ENCODE results near the gene KRT81.
"Not testable (repeated sequence)": the region's sequence is repeated elsewhere in the genome, so short reads cannot be mapped to it uniquely, and the experiment has no call there.

The KRT81 gene

GRCh38 chr12:52286857-52287785 is 4.2 kb downstream of the KRT81 start:
- not testable (repeated sequence) for H3K4me3 ChIP-seq (replicated peaks in 1 of 2; ENCODE audit: low read depth in 2 of 2, low read length in 2 of 2); DNase-seq (ENCODE audit: low read depth in 2 of 2)

DNA sequence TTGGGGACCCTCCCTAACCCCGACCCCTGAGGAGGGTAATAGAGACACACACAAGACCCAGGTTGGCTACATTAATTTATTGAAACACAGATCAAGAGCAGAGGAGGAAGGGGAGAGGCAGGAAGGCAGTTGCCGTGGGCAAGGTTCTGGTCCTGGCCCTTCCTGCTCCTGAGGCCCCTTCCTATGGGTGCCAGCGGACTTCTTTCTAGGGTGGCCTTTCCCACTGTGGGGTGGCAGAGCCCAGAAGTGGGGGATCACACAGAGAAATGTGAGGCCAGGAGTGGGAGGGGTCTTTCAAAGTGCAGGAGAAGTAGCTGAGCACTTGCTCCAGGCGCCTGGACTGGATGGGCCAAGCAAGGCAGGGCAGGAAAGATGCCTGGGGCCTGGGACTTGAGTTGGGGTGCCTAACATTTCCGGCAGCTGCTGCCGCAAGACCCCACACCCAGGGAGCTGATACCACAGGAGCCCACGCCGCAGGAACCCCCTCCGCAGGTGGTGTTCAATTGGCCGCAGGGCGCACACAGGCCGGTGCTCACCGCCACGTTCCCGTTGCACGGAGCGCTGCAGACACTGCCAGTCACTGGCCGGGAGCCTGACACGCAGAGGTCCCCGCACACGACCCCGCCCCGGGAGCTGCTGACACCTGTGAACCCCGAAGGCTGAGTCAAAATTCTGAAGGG is 5.3 kb downstream of the KRT81 start:
- no peak for DNase-seq (ENCODE audit: low read depth in 2 of 2)
- no peak for TF ChIP-seq CTCF (IDR thresholded peaks at IDR 0.05; ENCODE audit: low read depth, low read length)
- no peak overlapping the region for H3K4me3 ChIP-seq (replicated peaks in 1 of 2; ENCODE audit: low read depth in 2 of 2, low read length in 2 of 2)

DNA sequence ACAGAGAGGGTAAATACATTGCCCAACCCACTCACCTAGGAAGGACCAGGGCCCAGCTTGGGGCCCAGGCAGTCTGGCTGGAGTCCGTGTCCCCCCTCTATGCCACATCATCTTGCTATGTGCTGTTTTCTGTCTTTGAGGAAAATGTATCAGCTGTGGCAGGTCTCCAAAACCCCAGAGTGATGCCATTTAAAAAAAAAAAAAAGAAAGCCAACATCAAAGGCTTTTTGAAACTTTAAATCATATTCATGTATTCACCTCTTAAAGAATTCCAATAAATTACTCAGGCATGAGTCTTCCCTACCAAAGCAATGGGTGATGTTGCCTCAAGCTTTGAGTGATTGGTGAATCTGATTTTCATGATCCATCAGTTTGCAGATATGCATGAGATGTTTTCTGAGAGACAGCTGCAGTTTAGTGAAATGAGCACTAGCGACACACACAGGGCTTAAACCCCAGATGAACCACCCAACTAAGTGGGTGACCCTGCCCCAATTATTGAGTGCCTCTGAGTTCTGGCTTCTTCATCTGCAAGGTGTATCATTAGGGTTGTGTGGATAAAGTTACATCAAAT is 6.1 kb downstream of the KRT81 start:
- no peak for TF ChIP-seq CTCF (IDR thresholded peaks at IDR 0.05; ENCODE audit: low read depth, low read length)
- peak in 1 of 2 donors; percentile 66 for DNase-seq (ENCODE audit: low read depth in 2 of 2)
- H3K4me3 ChIP-seq (replicated peaks in 1 of 2; ENCODE audit: low read depth in 2 of 2, low read length in 2 of 2), result no peak overlapping the region

DNA sequence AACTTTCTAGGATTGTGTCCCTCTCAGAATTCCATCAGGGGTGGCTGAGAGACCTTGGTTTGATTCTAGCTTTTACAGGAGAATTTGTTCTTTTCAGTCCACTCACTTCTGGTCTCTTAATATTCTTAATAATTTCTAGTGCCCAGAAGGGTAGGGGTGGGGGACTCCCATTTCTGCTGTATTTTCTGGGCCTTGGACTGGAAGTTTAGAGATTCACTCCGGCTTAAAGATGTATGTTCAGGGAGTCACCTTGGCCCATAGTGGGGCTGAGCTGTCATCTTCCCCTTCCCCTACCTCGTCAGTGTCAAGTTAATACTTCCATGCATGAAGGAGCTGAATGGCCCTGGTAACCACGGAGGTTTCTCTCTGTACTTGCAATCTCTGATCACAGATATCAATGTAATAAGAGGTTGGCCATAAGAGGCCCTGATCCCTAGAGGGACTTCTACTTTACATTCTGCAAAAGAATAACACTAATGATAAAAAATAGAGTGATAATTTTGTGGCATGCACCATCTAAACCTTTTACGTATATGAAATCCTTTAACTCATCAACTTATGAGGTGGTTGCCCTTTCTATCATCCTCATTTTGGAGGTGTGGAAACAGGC is 6.7 kb downstream of the KRT81 start:
- no peak for DNase-seq (ENCODE audit: low read depth in 2 of 2)
- no peak overlapping the region for H3K4me3 ChIP-seq (replicated peaks in 1 of 2; ENCODE audit: low read depth in 2 of 2, low read length in 2 of 2)
- no peak for TF ChIP-seq CTCF (IDR thresholded peaks at IDR 0.05; ENCODE audit: low read depth, low read length)

DNA sequence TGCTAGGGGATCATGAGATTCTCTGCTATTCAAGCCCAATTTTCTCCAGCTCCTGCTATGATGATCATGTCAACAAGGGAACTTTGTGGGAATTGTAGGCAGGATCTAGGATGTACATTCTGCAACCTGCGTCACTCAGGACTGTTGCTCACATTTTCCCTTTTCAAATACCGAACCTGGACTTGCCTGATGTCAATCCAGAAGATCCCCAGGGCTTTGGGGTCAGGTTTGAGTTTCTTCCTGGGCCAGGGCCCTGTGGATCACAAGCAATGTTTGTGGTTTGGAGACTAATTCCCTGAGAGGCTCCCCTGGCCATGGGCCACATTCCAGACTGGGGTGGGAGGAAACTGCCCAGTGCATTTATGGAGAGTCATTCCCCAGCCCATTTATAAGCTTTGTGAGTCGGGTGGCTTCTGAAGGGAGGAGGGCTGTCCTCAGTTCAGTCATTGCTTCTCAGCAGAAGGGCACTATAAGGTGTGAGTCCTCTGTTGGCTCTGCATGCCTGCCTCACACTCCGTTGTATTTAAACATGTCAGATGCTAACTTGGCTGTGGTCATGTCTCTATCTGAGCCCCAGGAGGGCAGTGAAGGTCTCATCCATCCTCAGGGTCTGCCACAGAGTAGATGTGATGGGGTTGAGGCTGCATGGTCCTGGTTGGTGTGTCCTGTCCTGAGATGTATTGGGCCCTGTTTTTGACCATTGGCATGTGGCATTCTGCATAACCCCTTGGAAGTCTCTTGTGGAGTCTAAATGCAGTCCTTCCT is 10.4 kb downstream of the KRT81 start:
- DNase-seq (ENCODE audit: low read depth in 2 of 2), result peak; percentile 98 to 100
- TF ChIP-seq CTCF (IDR thresholded peaks at IDR 0.05; ENCODE audit: low read depth, low read length), result no peak
- H3K4me3 ChIP-seq (replicated peaks in 1 of 2; ENCODE audit: low read depth in 2 of 2, low read length in 2 of 2), result no peak overlapping the region

DNA sequence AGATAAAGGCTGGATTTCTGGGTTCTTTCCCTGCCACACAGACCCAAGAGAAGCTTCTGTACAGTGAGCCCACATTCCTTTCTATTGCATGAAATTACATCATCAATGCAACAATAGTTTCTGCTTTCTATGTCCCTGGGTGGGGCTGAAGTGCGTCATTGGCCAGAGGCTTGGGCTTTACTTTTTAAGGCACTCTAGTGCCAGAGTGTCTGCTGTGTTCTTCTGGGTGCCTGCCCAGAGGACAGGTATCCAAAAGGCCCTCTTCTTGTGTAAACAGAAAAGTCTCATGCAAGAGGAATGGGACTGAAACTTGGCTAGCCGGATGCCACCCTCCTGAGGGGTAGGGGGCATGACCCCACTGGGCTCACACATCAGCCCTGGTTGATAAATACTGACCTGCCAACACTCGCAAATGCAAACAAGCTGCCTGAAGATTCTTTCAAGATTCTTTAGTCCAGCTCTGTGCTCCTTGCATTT is 11.0 kb downstream of the KRT81 start:
- no peak for TF ChIP-seq CTCF (IDR thresholded peaks at IDR 0.05; ENCODE audit: low read depth, low read length)
- peak; percentile 96 to 99 for DNase-seq (ENCODE audit: low read depth in 2 of 2)
- no peak overlapping the region for H3K4me3 ChIP-seq (replicated peaks in 1 of 2; ENCODE audit: low read depth in 2 of 2, low read length in 2 of 2)
